ENCODE measurements around the gene ATRN. TPM values are rescaled to one million over a fixed set of nuclear protein-coding genes. Genes with fewer than 3 reads are reported as not detected.

Gene ATRN
- polyA plus RNA-seq, 1 donor (not counting 4 experiments of a cell fraction or from before 2014, with no cell fraction given) = 49.9 TPM

DNA sequence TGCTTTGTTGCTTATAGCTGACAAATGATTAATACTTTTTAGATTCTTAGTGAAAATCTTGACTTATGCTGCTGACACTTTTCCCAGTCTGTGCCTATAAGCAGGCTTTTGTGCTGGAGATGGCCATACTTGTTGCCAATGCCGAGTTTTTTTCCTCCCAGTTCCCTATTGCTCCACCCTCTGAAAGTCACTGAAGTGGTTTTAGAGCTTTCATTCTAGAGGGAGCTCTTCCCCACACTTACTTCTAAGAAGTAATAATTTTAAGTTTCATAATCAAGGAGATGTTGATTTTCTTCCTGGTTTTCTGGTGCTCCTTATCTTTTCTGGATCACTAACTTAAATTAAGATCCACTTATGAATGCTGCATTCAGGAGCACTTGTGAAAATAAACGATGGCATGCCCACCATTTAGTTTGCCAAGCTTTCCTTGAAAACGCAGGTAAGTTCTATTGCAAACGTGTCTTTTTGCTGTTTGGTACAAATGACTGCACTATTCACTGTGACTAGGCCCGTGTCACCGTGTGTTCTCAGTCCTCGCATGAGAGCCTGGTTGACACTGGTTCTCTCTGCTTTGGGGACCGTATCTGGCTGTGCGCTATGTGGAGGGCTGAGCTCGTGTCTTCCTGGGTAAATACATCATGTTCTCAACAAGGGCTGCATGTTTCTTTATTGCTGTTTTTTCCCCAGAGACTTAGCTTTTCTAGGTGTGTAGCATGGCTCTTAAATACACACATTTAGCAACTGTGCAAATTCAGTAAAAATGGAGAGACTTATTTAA is 142.2 kb downstream of the ATRN start:
- FAIRE-seq (no peak), DNase-seq (ENCODE audit: low read depth, low spot score) (no peak)
- no peaks in the 10 kb centered on the region for H4K20me1 ChIP-seq (ENCODE audit: control insufficient read depth, extremely low read depth, insufficient read depth, low read length)
- no peak overlapping the region for H3K9ac ChIP-seq (ENCODE audit: control insufficient read depth, extremely low read depth, insufficient read depth, low read length)
- no peaks in the 10 kb centered on the region for H3K79me2 ChIP-seq (ENCODE audit: control insufficient read depth, insufficient read depth, low read length)
- H2AFZ ChIP-seq (ENCODE audit: control insufficient read depth, low read length) = no peak overlapping the region
- H3K4me3 ChIP-seq (ENCODE audit: control insufficient read depth in 2 of 3, extremely low read depth in 1 of 3, insufficient read depth in 2 of 3, low read depth in 1 of 3, low read length in 3 of 3) = no peak overlapping the region
- H3K36me3 ChIP-seq (ENCODE audit: control insufficient read depth in 2 of 2, extremely low read depth in 1 of 2, insufficient read depth in 2 of 2, low read length in 2 of 2) = peaks cover 4 to 7% of the 10 kb centered on the region in 2 experiments
- dilution Hi-C loops (cut with MboI; ENCODE audit: extremely low pct_ligation_motif_present, low sequenced_read_pairs) = no loop called here
- no peak overlapping the region for H3K27ac ChIP-seq (ENCODE audit: control insufficient read depth, insufficient read depth, low read length)
- H3K9me1 ChIP-seq (ENCODE audit: control insufficient read depth, extremely low read depth, insufficient read depth, low read length) = no peaks in the 10 kb centered on the region
- H3K27me3 ChIP-seq (ENCODE audit: control insufficient read depth, extremely low read depth, insufficient read depth, low read length) = no peaks in the 10 kb centered on the region
- H3K4me1 ChIP-seq (ENCODE audit: control insufficient read depth, extremely low read depth, insufficient read depth, low read length) = no peaks in the 10 kb centered on the region
- H3K9me3 ChIP-seq (ENCODE audit: control insufficient read depth, low read depth, low read length) = no peaks in the 10 kb centered on the region
- no peak overlapping the region for H3K4me2 ChIP-seq (ENCODE audit: control insufficient read depth, extremely low read depth, insufficient read depth, low read depth, low read length)
- TF ChIP-seq, protein P1, sequence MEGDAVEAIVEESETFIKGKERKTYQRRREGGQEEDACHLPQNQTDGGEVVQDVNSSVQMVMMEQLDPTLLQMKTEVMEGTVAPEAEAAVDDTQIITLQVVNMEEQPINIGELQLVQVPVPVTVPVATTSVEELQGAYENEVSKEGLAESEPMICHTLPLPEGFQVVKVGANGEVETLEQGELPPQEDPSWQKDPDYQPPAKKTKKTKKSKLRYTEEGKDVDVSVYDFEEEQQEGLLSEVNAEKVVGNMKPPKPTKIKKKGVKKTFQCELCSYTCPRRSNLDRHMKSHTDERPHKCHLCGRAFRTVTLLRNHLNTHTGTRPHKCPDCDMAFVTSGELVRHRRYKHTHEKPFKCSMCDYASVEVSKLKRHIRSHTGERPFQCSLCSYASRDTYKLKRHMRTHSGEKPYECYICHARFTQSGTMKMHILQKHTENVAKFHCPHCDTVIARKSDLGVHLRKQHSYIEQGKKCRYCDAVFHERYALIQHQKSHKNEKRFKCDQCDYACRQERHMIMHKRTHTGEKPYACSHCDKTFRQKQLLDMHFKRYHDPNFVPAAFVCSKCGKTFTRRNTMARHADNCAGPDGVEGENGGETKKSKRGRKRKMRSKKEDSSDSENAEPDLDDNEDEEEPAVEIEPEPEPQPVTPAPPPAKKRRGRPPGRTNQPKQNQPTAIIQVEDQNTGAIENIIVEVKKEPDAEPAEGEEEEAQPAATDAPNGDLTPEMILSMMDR (optimal IDR thresholded peaks at IDR 0.05 in 1 of 3, IDR thresholded peaks at IDR 0.05 in 1 of 3, conservative IDR thresholded peaks at IDR 0.05 in 1 of 3; ENCODE audit: extremely low read depth in 1 of 3, insufficient read depth in 2 of 3, low read length in 3 of 3) = no peak
- TF ChIP-seq EZH2 (IDR thresholded peaks at IDR 0.05; ENCODE audit: low read length) = no peak

DNA sequence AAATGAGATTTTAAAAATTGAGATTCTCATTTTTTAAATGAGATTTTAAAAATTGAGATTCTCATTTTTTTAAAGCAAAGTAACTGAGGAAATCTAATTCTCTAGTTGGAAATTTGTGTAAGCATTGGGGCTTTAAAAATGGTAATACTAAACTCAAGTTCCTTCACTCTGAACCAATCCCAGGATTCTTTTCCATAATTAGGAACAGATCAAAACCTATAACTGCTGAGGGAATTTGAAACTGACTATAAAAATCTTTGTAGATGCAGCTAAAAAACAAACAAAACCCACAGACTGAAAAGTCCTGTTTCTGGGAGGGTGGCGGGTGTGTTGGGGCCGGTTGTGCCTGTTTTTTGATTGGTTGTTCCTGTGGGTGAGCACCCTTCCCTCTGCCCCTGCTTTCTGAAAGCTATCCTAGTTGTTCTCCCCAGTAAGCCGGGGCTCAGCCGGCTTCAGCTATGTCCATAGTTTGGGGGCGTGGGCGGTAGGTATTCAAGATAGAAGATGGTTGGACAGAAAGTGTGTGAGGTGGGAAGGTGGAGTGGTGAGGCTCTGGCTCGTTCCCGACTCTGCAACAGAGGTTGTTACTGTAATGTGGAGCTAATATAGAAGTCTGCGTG is 143.1 kb downstream of the ATRN start:
- Histone ChIP-seq H3K27ac (ENCODE audit: control insufficient read depth, insufficient read depth, low read length) (no peak overlapping the region), H3K4me3 (ENCODE audit: control insufficient read depth in 2 of 3, extremely low read depth in 1 of 3, insufficient read depth in 2 of 3, low read depth in 1 of 3, low read length in 3 of 3) (no peak overlapping the region), H3K27me3 (ENCODE audit: control insufficient read depth, extremely low read depth, insufficient read depth, low read length) (no peaks in the 10 kb centered on the region), H3K9ac (ENCODE audit: control insufficient read depth, extremely low read depth, insufficient read depth, low read length) (no peak overlapping the region), H3K4me1 (ENCODE audit: control insufficient read depth, extremely low read depth, insufficient read depth, low read length) (no peaks in the 10 kb centered on the region), H3K9me3 (ENCODE audit: control insufficient read depth, low read depth, low read length) (no peaks in the 10 kb centered on the region), H3K79me2 (ENCODE audit: control insufficient read depth, insufficient read depth, low read length) (no peaks in the 10 kb centered on the region), H3K4me2 (ENCODE audit: control insufficient read depth, extremely low read depth, insufficient read depth, low read depth, low read length) (no peak overlapping the region), H2AFZ (ENCODE audit: control insufficient read depth, low read length) (no peak overlapping the region), H4K20me1 (ENCODE audit: control insufficient read depth, extremely low read depth, insufficient read depth, low read length) (no peaks in the 10 kb centered on the region), H3K9me1 (ENCODE audit: control insufficient read depth, extremely low read depth, insufficient read depth, low read length) (no peaks in the 10 kb centered on the region), H3K36me3 (ENCODE audit: control insufficient read depth in 2 of 2, extremely low read depth in 1 of 2, insufficient read depth in 2 of 2, low read length in 2 of 2) (peaks cover 4 to 7% of the 10 kb centered on the region in 2 experiments)
- DNase-seq (ENCODE audit: low read depth, low spot score) (no peak), FAIRE-seq (no peak)
- dilution Hi-C loops (cut with MboI; ENCODE audit: extremely low pct_ligation_motif_present, low sequenced_read_pairs) = no loop called here
- no peak for TF ChIP-seq EZH2 (IDR thresholded peaks at IDR 0.05; ENCODE audit: low read length)
- TF ChIP-seq, protein P1 (optimal IDR thresholded peaks at IDR 0.05 in 1 of 3, IDR thresholded peaks at IDR 0.05 in 1 of 3, conservative IDR thresholded peaks at IDR 0.05 in 1 of 3; ENCODE audit: extremely low read depth in 1 of 3, insufficient read depth in 2 of 3, low read length in 3 of 3) = no peak

Data from keratinocyte (primary cell).